ENCODE measurements around the gene CPNE1. TPM values are rescaled to one million over a fixed set of nuclear protein-coding genes. Genes with fewer than 3 reads are reported as not detected.

CPNE1 gene
- total and polyA plus RNA-seq, 2 of the 8 experiments (the other 6 are each of a cell fraction or from before 2014, with no cell fraction given), result 294 to 346 TPM

DNA sequence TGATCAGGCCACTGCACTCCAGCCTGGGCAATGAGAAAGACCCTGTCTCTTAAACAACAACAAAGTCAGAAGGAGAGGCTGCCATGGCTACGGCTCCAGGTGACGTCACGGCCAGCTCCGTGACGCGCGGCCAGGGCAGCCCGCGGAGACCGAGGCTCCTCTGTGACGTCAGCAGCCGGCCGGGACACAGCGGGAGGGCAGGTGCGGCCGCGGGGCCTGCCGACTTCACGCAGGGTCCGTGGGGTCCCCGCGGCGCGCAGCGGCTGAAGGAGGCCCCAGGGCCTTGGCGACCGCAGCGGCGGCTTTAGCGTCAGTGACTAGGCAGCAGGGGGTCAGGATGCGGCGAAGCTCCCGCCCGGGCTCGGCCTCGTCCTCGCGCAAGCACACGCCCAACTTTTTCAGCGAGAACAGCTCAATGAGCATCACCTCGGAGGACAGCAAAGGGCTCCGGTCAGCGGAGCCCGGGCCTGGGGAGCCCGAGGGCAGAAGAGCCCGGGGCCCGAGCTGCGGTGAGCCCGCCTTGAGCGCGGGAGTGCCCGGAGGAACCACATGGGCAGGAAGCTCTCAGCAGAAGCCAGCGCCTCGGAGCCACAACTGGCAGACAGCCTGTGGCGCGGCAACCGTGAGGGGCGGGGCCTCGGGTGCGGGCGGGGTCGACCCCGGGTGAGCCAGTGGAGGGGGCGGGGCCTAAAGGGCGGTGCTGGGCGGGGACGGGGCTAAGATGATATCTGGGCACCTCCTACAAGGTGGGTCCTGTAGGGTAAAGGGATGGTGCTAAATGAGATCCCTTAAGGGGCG, 48.8 kb downstream of the CPNE1 start, which contains the start of gene SPAG4:
SPAG4 (plus strand) TSS at position 163 of the 798 bp plus-strand sequence; CDS start at position 338, 175 bp downstream.
- Histone ChIP-seq H4K8ac (ENCODE audit: extremely low read depth, insufficient read depth, low read length) (peak within 1 kb of the TSS; percentile 85), H2BK120ac (replicated peaks; ENCODE audit: low read depth, low read length) (no peak within 1 kb of the TSS), H3K27me3 (replicated peaks in 1 of 4; ENCODE audit: control insufficient read depth in 3 of 4, extremely low read depth in 1 of 4, insufficient read depth in 3 of 4, low read length in 3 of 4) (peaks cover 0 to 12% (median 7%) of the 10 kb centered on the region in 4 experiments; a peak in 4 of 7 replicates), H4K20me1 (replicated peaks in 1 of 2; ENCODE audit: control insufficient read depth in 1 of 2, insufficient read depth in 2 of 2, low read length in 2 of 2) (no peaks in the 10 kb centered on the region), H3K9ac (replicated peaks in 1 of 4; ENCODE audit: extremely low read depth in 1 of 4, low read depth in 3 of 4, low read length in 3 of 4) (peak within 1 kb of the TSS in 3 of 4 experiments; percentile 56 to 71 (median 68); a peak in 5 of 7 replicates), H3K56ac (replicated peaks; ENCODE audit: insufficient read length, low read depth, low read length) (peak within 1 kb of the TSS; percentile 73), H3K4ac (replicated peaks; ENCODE audit: insufficient read length, low read depth, low read length) (no peak within 1 kb of the TSS), H3K14ac (ENCODE audit: insufficient read length) (no peak within 1 kb of the TSS), H2BK20ac (ENCODE audit: low read length) (no peak within 1 kb of the TSS; the same call in 1 of the 2 replicates), H3K4me3 (ENCODE audit: extremely low read depth in 1 of 4, insufficient read depth in 2 of 4, low read depth in 3 of 4, low read length in 4 of 4) (peak within 1 kb of the TSS; percentile 43 to 67 (median 55)), H3K9me3 (ENCODE audit: insufficient read depth in 2 of 2, low read depth in 1 of 2, low read length in 1 of 2) (no peaks in the 10 kb centered on the region), H3K23ac (ENCODE audit: insufficient read length) (no peak within 1 kb of the TSS), H2AK5ac (ENCODE audit: low read depth, low read length) (no peak within 1 kb of the TSS), H4K91ac (replicated peaks; ENCODE audit: insufficient read length, low read length) (peak within 1 kb of the TSS; percentile 55), H3K79me1 (ENCODE audit: low read depth, low read length) (no peaks in the 10 kb centered on the region), H3K27ac (ENCODE audit: low read depth, low read length) (peak within 1 kb of the TSS; percentile 75), H3K4me1 (replicated peaks in 1 of 4; ENCODE audit: control insufficient read depth in 3 of 4, insufficient read depth in 4 of 4, low read length in 3 of 4) (peaks cover 0 to 19% (median 8%) of the 10 kb centered on the region in 4 experiments; a peak in 6 of 7 replicates), H3K23me2 (ENCODE audit: low read depth, low read length) (peaks cover 12% of the 10 kb centered on the region; the same call in 1 of the 2 replicates), H2BK15ac (ENCODE audit: low read length) (no peak within 1 kb of the TSS), H2AFZ (ENCODE audit: low read length) (peak within 1 kb of the TSS; percentile 37; the same call in 1 of the 2 replicates), H3K18ac (ENCODE audit: extremely low read depth, low read length) (peak within 1 kb of the TSS; percentile 78), H3K79me2 (ENCODE audit: control insufficient read depth in 1 of 2, insufficient read depth in 2 of 2, low read length in 2 of 2) (no peaks in the 10 kb centered on the region), H3K36me3 (ENCODE audit: control insufficient read depth in 2 of 4, insufficient read depth in 4 of 4, low read length in 3 of 4) (no peaks in the 10 kb centered on the region), H2BK5ac (ENCODE audit: low read depth, low read length) (peak within 1 kb of the TSS; percentile 52; the same call in 1 of the 2 replicates), H3K4me2 (ENCODE audit: insufficient read depth in 1 of 2, low read depth in 2 of 2, low read length in 2 of 2) (peak within 1 kb of the TSS; percentile 78 to 96), H2BK12ac (ENCODE audit: low read depth, low read length) (no peak within 1 kb of the TSS; the same call in 1 of the 2 replicates), H4K5ac (ENCODE audit: insufficient read length, low read depth, low read length) (peak within 1 kb of the TSS; percentile 65)
- 3% methylated on average over 60 of the region's 68 CpGs; no CpG with 5 or more reads in 1 of the 2 experiments for whole genome bisulfite sequencing, 2 experiments (ENCODE audit: extremely low coverage in 1 of 2, insufficient coverage in 1 of 2, insufficient read length in 1 of 2, insufficient replicate concordance in 2 of 2, low coverage in 1 of 2, low lambda C conversion rate in 2 of 2, missing lambda C conversion rate in 1 of 2)
- no peak for FAIRE-seq
- DNase-seq (ENCODE audit: low read depth in 1 of 2, low spot score in 2 of 2), result peak; percentile 98 to 100
- ChIA-PET POLR2A (ENCODE audit: partially characterized antibody) (interaction anchor here (0.6 to 4.5 kb wide), 17 partner anchors 8 to 338 kb away, joined by 3 to 28 read pairs (median 4); partner anchors contain the start of genes CPNE1, NFS1, RBM12 and RBM39), CTCF (ENCODE audit: partially characterized antibody) (interaction anchor here (0.6 to 10.1 kb wide), 3 partner anchors 12 to 337 kb away, joined by 3 to 121 read pairs (median 3); no protein-coding TSS in a partner anchor)
- peak; percentile 90 for TF ChIP-seq ASH2L (IDR thresholded peaks at IDR 0.05; ENCODE audit: low read length)
- TF ChIP-seq CTBP2 (IDR thresholded peaks at IDR 0.05; ENCODE audit: borderline replicate concordance, insufficient read depth, insufficient read length, low read length), result peak; percentile 48
- 0 out of 2 replicates have a peak, but pooled peaks have one; percentile 7 for TF ChIP-seq CHD2 (IDR thresholded peaks at IDR 0.05; ENCODE audit: low read length)
- peak; percentile 55 to 81 for TF ChIP-seq POLR2A (IDR thresholded peaks at IDR 0.05; ENCODE audit: control extremely low read depth in 1 of 2, low read depth in 2 of 2, low read length in 2 of 2)
- peak; percentile 38; the same call in 1 of the 2 replicates for TF ChIP-seq BRCA1 (IDR thresholded peaks at IDR 0.05; ENCODE audit: low read depth, low read length)
- TF ChIP-seq TAF7 (optimal IDR thresholded peaks at IDR 0.05; ENCODE audit: borderline replicate concordance, low read depth, low read length), result no peak
- peak; percentile 97 for TF ChIP-seq E2F6 (IDR thresholded peaks at IDR 0.05)
- peak; percentile 91 for TF ChIP-seq MAX (IDR thresholded peaks at IDR 0.05)
- TF ChIP-seq HDAC6 (IDR thresholded peaks at IDR 0.05; ENCODE audit: low read depth, low read length), result no peak
- TF ChIP-seq NRF1 (IDR thresholded peaks at IDR 0.05; ENCODE audit: low read depth, low read length), result no peak
